ENCODE data around the gene POLD3. TPM values are rescaled to one million over a fixed set of nuclear protein-coding genes. Genes with fewer than 3 reads are reported as not detected.

Gene POLD3
- total RNA-seq, 6 donors from 2014 or later, result 7.4 to 20.8 (median 16.4) TPM

- TF ChIP-seq POLR2A (IDR thresholded peaks at IDR 0.05) (no peak), POLR2AphosphoS5 (IDR thresholded peaks at IDR 0.05) (no peak), CTCF (IDR thresholded peaks at IDR 0.05) (no peak), EP300 (IDR thresholded peaks at IDR 0.05) (no peak)
- Histone ChIP-seq H3K4me1 (no peaks in the 10 kb centered on the region), H3K27ac (no peak overlapping the region), H3K4me3 (no peak overlapping the region), H3K27me3 (no peaks in the 10 kb centered on the region), H3K36me3 (peaks cover 0 to 20% (median 5%) of the 10 kb centered on the region in 4 donors), H3K9me3 (no peaks in the 10 kb centered on the region)
- no peak for DNase-seq
- 59 to 63% methylated on average over 2 of the region's 2 CpGs for WGBS, 2 donors
- ATAC-seq (ENCODE audit: low FRiP score in 2 of 2), result no peak
Observed at GRCh38 chr11:74630043-74630442, 37.7 kb downstream of the POLD3 start.

- 82 to 96% methylated on average over 5 of the region's 5 CpGs for WGBS, 2 donors
- Histone ChIP-seq H3K36me3 (peaks cover 0 to 32% (median 10%) of the 10 kb centered on the region in 4 donors), H3K27ac (no peak overlapping the region), H3K9me3 (no peaks in the 10 kb centered on the region), H3K4me1 (no peaks in the 10 kb centered on the region), H3K27me3 (no peaks in the 10 kb centered on the region), H3K4me3 (no peak overlapping the region)
- ATAC-seq (ENCODE audit: low FRiP score in 2 of 2) (no peak), DNase-seq (no peak)
- TF ChIP-seq CTCF (IDR thresholded peaks at IDR 0.05) (no peak), POLR2A (IDR thresholded peaks at IDR 0.05) (no peak), EP300 (IDR thresholded peaks at IDR 0.05) (no peak), POLR2AphosphoS5 (IDR thresholded peaks at IDR 0.05) (no peak)
Observed at GRCh38 chr11:74633406-74634393, 41.3 kb downstream of the POLD3 start.

GRCh38 chr11:74634537-74634936 is 42.2 kb downstream of the POLD3 start:
- TF ChIP-seq POLR2A (IDR thresholded peaks at IDR 0.05) (no peak), CTCF (IDR thresholded peaks at IDR 0.05) (peak in 3 of 6 experiments; percentile 21 to 31 (median 28))
- Histone ChIP-seq H3K4me1 (no peaks in the 10 kb centered on the region), H3K4me3 (no peak overlapping the region), H3K27me3 (no peaks in the 10 kb centered on the region), H3K36me3 (peaks cover 0 to 40% (median 10%) of the 10 kb centered on the region in 4 donors), H3K9me3 (no peaks in the 10 kb centered on the region), H3K27ac (no peak overlapping the region)
- ATAC-seq (ENCODE audit: low FRiP score in 2 of 2) (peak in 1 of 2 donors; percentile 60), DNase-seq (no peak)
- WGBS, 2 donors, result 60 to 80% methylated on average over 4 of the region's 4 CpGs

DNA sequence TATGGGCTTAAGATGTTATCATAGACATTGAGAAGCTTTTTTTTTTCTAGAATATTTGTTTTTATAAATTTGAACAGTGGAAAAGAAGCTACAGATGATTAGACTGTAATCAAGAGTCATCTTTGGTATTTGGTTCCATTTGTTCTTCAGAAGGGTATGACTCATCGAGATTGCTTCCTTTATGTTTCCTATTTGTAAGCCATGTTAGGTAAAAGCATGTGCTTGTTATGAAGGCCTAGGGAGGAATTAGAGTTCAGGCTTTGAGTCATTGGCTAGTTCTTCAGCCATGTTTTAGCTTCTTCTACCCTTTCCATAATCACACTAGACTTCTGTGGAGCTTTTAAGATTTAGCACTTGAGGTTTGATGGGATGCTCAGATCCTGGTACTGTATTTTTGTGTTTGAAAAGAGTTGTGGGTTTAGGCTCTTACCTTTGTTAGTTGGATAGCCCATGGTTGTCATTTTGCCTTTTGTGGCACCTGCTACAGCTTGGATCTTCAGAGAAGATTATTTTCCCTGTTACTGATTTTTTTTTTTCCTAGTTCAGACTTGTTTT is 44.3 kb downstream of the POLD3 start:
- Histone ChIP-seq H3K27me3 (no peaks in the 10 kb centered on the region), H3K4me1 (no peaks in the 10 kb centered on the region), H3K9me3 (no peaks in the 10 kb centered on the region), H3K36me3 (peaks cover 10 to 53% (median 28%) of the 10 kb centered on the region in 4 donors), H3K27ac (no peak overlapping the region), H3K4me3 (no peak overlapping the region)
- ATAC-seq (ENCODE audit: low FRiP score in 2 of 2) (no peak), DNase-seq (no peak)
- 64 to 81% methylated on average over 1 of the region's 1 CpG for WGBS, 2 donors
- TF ChIP-seq CTCF (IDR thresholded peaks at IDR 0.05) (no peak), POLR2A (IDR thresholded peaks at IDR 0.05) (no peak), POLR2AphosphoS5 (IDR thresholded peaks at IDR 0.05) (no peak), EP300 (IDR thresholded peaks at IDR 0.05) (no peak)

Data from upper lobe of left lung (tissue), 6 donors.